Natural killer cell (primary cell): Measurements from ENCODE around the gene ARID1B. TPM values are rescaled to one million over a fixed set of nuclear protein-coding genes. Genes with fewer than 3 reads are reported as not detected.
A peak's percentile ranks its signal among the peaks of the same experiment; 100 is the strongest.

Source experiments
- ATAC-seq, 3 donors: fragments of 150-1000 bp in 2 of 3; fragments of 200-7000 bp in 1 of 3; cut with Tn5 transposase; 1 replicate in 1 of 3; 2 replicates in 2 of 3; pipeline ENCODE4 v1.10.0; 2021; ENCODE audit warnings: mild to moderate bottlenecking in 2 of 3, moderate library complexity in 2 of 3
- DNase-seq, 2 donors: peaks; one replicate each; pipeline versions ENCODE4 v3.0.0 to v3.0.0-alpha.2; 2013 to 2021; ENCODE audit warnings: mixed read lengths in 1 of 2
- H3K27ac ChIP-seq: one replicate; pipeline ENCODE4 v1.5.1; 2013; ENCODE audit warnings: mild to moderate bottlenecking, low read length
- H3K27me3 ChIP-seq: one replicate; pipeline ENCODE4 v1.6.1; 2013; ENCODE audit warnings: low read length; ENCODE audit not compliant: control insufficient read depth, insufficient read depth
- H3K36me3 ChIP-seq: one replicate; pipeline ENCODE4 v1.6.1; 2013; ENCODE audit warnings: low read length; ENCODE audit not compliant: control insufficient read depth, insufficient read depth
- H3K4me1 ChIP-seq: one replicate; pipeline ENCODE4 v1.6.1; 2013; ENCODE audit warnings: low read length; ENCODE audit not compliant: control insufficient read depth, insufficient read depth
- H3K4me3 ChIP-seq: one replicate; pipeline ENCODE4 v1.5.1; 2013; ENCODE audit warnings: low read length
- H3K9me3 ChIP-seq: one replicate; pipeline ENCODE4 v1.6.1; 2013; ENCODE audit warnings: low read length; ENCODE audit not compliant: control insufficient read depth, insufficient read depth
- H3K27ac Mint-ChIP-seq, 2 donors: one replicate each; pipeline ENCODE4 v1.8.0; 2022; ENCODE audit warnings: mild to moderate bottlenecking in 2 of 2, mixed read lengths in 2 of 2, moderate library complexity in 1 of 2
- H3K27me3 Mint-ChIP-seq, 2 donors: one replicate each; pipeline ENCODE4 v1.8.0; 2022; ENCODE audit warnings: low read depth in 2 of 2, mixed read lengths in 2 of 2
- H3K36me3 Mint-ChIP-seq: one replicate; pipeline ENCODE4 v1.8.0; 2022; ENCODE audit warnings: mixed read lengths
- H3K4me1 Mint-ChIP-seq, 2 donors: one replicate each; pipeline ENCODE4 v1.8.0; 2022; ENCODE audit warnings: mixed read lengths in 2 of 2
- H3K4me3 Mint-ChIP-seq: one replicate; pipeline ENCODE4 v1.8.0; 2022; ENCODE audit warnings: mild to moderate bottlenecking, moderate library complexity, mixed read lengths
- H3K9me3 Mint-ChIP-seq, 2 donors: one replicate each; pipeline ENCODE4 v1.8.0; 2022; ENCODE audit warnings: mixed read lengths in 2 of 2
- WGBS: methylation state at CpG from one replicate; pipeline ENCODE4 v1.1.7; 2013; ENCODE audit warnings: missing lambda C conversion rate; ENCODE audit not compliant: insufficient coverage; 5-methylcytosine and 5-hydroxymethylcytosine counted together
- intact Hi-C: fragments of 100-400 bp; cut with micrococcal nuclease; formaldehyde crosslinking; loops from one replicate; pipeline ENCODE4 v1.14.2; 2022
- total RNA-seq, 4 donors: library from RNA; stranded (reverse); fragments of 120-200 nt in 1 of 4; gene quantifications; one replicate each; pipeline versions ENCODE4 v1.2.3 to v1.2.4, GENCODE V29; 2013 to 2022
- TF ChIP-seq, protein P1 (sequence below): fragments of 200-600 bp; IDR thresholded peaks from one replicate; pipeline ENCODE4 v1.8.0; 2022; ENCODE audit warnings: antibody characterized with exemption

Gene ARID1B
- total RNA-seq, 3 donors from 2014 or later (not counting 1 experiment from before 2014, with no cell fraction given), result 180 to 201 (median 189) TPM

DNA sequence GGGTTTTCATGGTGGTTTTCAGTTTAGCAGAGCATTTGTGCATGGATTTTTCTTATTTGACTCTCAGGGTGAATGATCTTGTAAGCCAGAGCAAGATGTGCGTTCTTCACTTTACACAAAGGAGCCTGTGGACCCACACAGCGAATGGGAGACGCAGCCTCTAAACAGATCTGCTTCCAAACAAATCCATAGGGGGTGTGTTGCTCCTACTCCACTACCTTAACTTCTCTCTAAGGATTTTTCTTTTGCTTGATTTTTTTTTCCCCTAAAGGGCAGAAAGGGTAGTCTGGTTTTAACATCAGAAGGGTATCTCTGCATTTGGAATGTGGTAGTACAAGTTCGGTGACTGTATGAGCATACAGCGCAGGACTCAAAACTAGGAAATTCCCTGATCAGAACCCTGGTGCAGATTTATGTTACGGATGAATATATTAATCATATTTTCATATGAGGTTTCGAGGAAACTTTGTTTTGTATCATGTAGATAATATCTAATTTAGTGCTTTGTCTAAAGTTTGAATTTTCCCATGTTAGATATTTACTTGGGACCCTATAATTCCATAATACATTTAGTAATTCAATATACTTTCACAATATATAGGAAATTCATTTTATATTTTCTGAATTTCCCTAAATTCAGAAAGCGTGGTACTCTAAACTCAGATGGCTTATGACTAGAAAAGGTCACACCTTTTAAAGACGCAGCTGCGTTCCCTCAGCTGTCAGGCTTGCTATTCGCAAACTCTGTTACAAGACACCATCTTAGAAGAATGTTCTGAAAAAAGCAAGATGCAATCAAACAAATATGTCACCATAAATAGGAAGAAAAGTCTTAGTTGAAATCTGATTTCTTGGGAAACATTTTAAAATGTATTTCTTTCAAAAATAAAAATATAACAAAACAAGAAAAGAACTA is 349.3 kb downstream of the ARID1B start:
- ATAC-seq, result no peak
- peaks cover 36 to 51% of the 10 kb centered on the region in 2 donors for H3K4me1 Mint-ChIP-seq
- Histone ChIP-seq H3K27ac (no peak overlapping the region), H3K4me3 (no peak overlapping the region), H3K36me3 (no peaks in the 10 kb centered on the region), H3K4me1 (peaks cover 10% of the 10 kb centered on the region), H3K9me3 (no peaks in the 10 kb centered on the region), H3K27me3 (no peaks in the 10 kb centered on the region)
- H3K9me3 Mint-ChIP-seq, result no peaks in the 10 kb centered on the region
- H3K27me3 Mint-ChIP-seq, result no peaks in the 10 kb centered on the region
- TF ChIP-seq, protein P1, sequence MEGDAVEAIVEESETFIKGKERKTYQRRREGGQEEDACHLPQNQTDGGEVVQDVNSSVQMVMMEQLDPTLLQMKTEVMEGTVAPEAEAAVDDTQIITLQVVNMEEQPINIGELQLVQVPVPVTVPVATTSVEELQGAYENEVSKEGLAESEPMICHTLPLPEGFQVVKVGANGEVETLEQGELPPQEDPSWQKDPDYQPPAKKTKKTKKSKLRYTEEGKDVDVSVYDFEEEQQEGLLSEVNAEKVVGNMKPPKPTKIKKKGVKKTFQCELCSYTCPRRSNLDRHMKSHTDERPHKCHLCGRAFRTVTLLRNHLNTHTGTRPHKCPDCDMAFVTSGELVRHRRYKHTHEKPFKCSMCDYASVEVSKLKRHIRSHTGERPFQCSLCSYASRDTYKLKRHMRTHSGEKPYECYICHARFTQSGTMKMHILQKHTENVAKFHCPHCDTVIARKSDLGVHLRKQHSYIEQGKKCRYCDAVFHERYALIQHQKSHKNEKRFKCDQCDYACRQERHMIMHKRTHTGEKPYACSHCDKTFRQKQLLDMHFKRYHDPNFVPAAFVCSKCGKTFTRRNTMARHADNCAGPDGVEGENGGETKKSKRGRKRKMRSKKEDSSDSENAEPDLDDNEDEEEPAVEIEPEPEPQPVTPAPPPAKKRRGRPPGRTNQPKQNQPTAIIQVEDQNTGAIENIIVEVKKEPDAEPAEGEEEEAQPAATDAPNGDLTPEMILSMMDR, result no peak
- no peak for DNase-seq
- no peaks in the 10 kb centered on the region for H3K36me3 Mint-ChIP-seq
- no peak overlapping the region for H3K4me3 Mint-ChIP-seq
- intact Hi-C loops, result no loop called here
- H3K27ac Mint-ChIP-seq, result no peak overlapping the region
- 97% methylated on average over 9 of the region's 11 CpGs for WGBS

DNA sequence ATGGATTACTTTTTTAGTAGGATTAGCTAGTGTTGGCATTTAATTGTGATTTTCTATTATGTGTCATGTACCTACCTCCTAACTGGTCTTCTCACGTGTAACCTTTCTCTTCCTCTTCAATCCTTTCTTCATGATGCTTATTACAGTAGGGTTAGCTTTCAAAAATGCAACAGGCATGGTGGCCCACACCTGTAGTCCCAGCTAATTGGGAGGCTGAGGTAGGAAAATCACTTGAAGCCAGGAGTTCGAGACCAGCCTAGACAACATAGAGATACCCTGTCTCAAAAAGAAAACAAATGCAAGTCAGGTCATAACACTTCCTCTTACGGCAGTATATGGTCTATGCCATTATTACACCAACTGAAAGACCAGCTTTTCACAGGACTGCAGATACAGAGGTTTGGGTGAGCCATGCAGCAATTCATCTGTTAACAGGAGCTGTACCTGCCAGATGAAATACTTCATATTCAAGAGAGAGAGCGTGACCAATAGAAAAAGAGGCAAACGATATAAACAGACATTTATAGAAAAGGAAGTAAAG is 351.1 kb downstream of the ARID1B start:
- H3K36me3 ChIP-seq, result peaks cover 4% of the 10 kb centered on the region
- H3K27me3 ChIP-seq, result no peaks in the 10 kb centered on the region
- Mint-ChIP-seq H3K4me3 (no peak overlapping the region), H3K4me1 (peaks cover 43 to 51% of the 10 kb centered on the region in 2 donors), H3K27me3 (no peaks in the 10 kb centered on the region), H3K9me3 (no peaks in the 10 kb centered on the region), H3K36me3 (no peaks in the 10 kb centered on the region), H3K27ac (peak overlapping the region; percentile 14 to 33)
- intact Hi-C loops, result no loop called here
- H3K4me1 ChIP-seq, result peaks cover 10% of the 10 kb centered on the region
- peak in 1 of 3 donors; percentile 36 for ATAC-seq
- no peak for DNase-seq
- WGBS, result 88% methylated on average over 2 of the region's 5 CpGs
- no peaks in the 10 kb centered on the region for H3K9me3 ChIP-seq
- H3K4me3 ChIP-seq, result no peak overlapping the region
- TF ChIP-seq, protein P1, result no peak
- H3K27ac ChIP-seq, result no peak overlapping the region

DNA sequence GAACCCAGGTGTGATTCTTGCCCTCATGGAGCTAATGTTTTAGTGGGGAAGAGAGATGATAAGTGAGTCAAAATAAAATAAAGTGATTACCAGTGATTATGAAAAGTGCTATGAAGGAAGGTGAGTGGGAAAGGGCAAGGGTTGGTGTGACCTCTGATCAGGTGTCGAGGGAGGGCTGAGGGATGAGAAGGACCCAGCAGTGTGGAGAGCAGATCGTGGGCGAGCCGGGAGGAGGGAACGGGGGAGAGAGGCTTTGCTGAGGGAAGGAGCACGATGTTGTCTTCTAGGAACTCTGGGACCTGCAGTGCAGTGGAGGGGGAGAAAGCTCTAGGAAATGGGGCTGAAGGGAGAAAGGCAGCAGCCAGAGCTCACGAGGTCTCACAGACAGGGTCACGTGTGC is 354.1 kb downstream of the ARID1B start:
- intact Hi-C loops, result no loop called here
- peak overlapping the region; percentile 2 to 33 for H3K27ac Mint-ChIP-seq
- no peak for DNase-seq
- Histone ChIP-seq H3K4me3 (no peak overlapping the region), H3K27ac (no peak overlapping the region), H3K4me1 (no peaks in the 10 kb centered on the region), H3K27me3 (no peaks in the 10 kb centered on the region), H3K36me3 (peaks cover 30% of the 10 kb centered on the region), H3K9me3 (no peaks in the 10 kb centered on the region)
- WGBS, result 98% methylated on average over 8 of the region's 8 CpGs
- peaks cover 9% of the 10 kb centered on the region for H3K36me3 Mint-ChIP-seq
- TF ChIP-seq, protein P1, result no peak
- ATAC-seq, result no peak
- no peaks in the 10 kb centered on the region for H3K9me3 Mint-ChIP-seq
- H3K4me1 Mint-ChIP-seq, result peaks cover 26 to 33% of the 10 kb centered on the region in 2 donors
- no peaks in the 10 kb centered on the region for H3K27me3 Mint-ChIP-seq
- H3K4me3 Mint-ChIP-seq, result no peak overlapping the region
